ENCODE measurements around the gene MAP3K14.
A peak's percentile ranks its signal among the peaks of the same experiment; 100 is the strongest.

The MAP3K14 gene

DNA sequence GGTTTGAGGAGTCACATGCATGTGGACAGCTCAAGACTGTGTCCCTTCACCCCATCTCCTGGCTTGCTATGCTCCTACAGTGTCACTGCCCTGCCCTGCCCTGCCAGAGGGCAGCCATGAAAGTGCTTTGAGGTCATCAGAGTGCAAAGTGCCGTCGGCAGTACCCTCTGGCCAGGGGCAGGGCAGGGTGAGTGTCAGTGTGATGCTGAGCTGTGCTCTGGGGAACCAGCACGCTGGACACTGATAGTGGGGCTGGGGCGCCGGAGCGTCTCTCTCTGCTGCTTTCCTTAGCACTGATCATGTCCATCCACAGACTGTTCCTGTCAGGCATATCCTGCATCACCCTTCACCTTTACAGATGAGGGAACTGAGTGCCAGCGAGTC, 53.4 kb downstream of the MAP3K14 start:
- Histone ChIP-seq H3K27ac (ENCODE audit: low read depth, low read length) (no peak overlapping the region), H3K4me2 (ENCODE audit: low read depth, low read length, poor library complexity, severe bottlenecking) (no peak overlapping the region), H3K9me3 (ENCODE audit: insufficient read depth, low read length) (no peaks in the 10 kb centered on the region), H3K27me3 (ENCODE audit: low read length) (no peaks in the 10 kb centered on the region), H3K4me3 (ENCODE audit: insufficient read depth, low read length, poor library complexity, severe bottlenecking) (no peak overlapping the region), H3K79me2 (ENCODE audit: insufficient read depth, low read length) (no peaks in the 10 kb centered on the region), H3K9ac (ENCODE audit: low read length) (no peak overlapping the region), H3K36me3 (ENCODE audit: low read length) (no peaks in the 10 kb centered on the region), H3K9me2 (replicated peaks; ENCODE audit: insufficient read depth, low read length) (no peaks in the 10 kb centered on the region), H4K20me1 (ENCODE audit: low read depth, low read length) (no peaks in the 10 kb centered on the region), H2AFZ (ENCODE audit: low read depth, low read length, severe bottlenecking) (no peak overlapping the region), H3F3A (ENCODE audit: insufficient read depth) (peaks cover 2% of the 10 kb centered on the region; the same call in 1 of the 2 replicates)
- no peak for TF ChIP-seq EZH2phosphoT487 (conservative IDR thresholded peaks at IDR 0.05; ENCODE audit: low read length)

DNA sequence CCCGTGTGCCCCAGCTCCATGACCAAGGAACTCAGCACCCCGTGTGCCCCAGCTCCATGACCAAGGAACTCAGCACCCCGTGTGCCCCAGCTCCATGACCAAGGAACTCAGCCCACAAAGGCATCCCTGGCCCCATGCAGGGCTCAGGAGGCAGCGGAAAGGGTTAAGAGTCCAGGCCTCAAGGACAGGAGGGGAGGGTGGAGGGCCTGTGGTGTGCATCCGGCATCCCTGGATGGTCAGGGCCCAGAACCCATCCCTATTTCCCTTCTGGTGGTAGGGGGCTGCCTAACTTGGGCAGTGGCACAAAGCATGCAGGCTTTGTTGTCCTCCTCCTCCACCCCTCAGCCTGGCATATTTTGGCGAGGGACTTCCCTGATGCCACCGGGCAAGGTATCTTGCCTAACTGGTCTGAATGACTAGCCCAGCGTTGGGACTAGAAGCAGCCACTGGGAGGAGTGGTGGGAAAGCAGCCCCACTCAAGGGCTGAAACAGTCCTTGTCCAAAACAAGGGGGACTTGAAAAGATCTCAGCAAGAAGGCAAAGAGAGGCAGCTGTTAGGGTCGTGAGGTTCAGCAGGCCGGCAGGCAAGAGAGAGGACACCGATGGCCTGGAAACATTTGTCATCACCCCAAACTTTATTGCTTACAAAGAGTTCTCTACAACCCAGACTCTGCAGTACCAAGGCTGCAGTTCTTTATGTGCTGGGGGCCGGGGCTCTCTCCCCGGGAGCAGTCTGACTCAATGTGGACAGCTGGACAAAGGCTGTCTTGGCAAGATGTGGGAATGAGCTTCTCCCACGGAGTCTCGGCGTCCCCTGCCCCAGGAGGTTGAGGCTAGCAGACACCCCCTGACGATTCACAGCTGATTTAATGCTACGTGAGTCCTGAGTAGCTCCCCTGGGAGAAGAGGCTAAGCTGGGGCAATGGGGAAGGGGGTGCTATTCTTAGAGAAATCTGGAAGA, 54.0 kb downstream of the MAP3K14 start:
- Histone ChIP-seq H3K27me3 (ENCODE audit: low read length) (no peaks in the 10 kb centered on the region), H3K79me2 (ENCODE audit: insufficient read depth, low read length) (no peaks in the 10 kb centered on the region), H3K9me3 (ENCODE audit: insufficient read depth, low read length) (no peaks in the 10 kb centered on the region), H3K36me3 (ENCODE audit: low read length) (no peaks in the 10 kb centered on the region), H3K4me3 (ENCODE audit: insufficient read depth, low read length, poor library complexity, severe bottlenecking) (no peak overlapping the region), H4K20me1 (ENCODE audit: low read depth, low read length) (no peaks in the 10 kb centered on the region), H2AFZ (ENCODE audit: low read depth, low read length, severe bottlenecking) (no peak overlapping the region), H3F3A (ENCODE audit: insufficient read depth) (no peaks in the 10 kb centered on the region), H3K27ac (ENCODE audit: low read depth, low read length) (no peak overlapping the region), H3K9ac (ENCODE audit: low read length) (peak overlapping the region; percentile 51), H3K9me2 (replicated peaks; ENCODE audit: insufficient read depth, low read length) (no peaks in the 10 kb centered on the region), H3K4me2 (ENCODE audit: low read depth, low read length, poor library complexity, severe bottlenecking) (peak overlapping the region; percentile 60)
- no peak for TF ChIP-seq EZH2phosphoT487 (conservative IDR thresholded peaks at IDR 0.05; ENCODE audit: low read length)
- TF ChIP-seq, protein P1, sequence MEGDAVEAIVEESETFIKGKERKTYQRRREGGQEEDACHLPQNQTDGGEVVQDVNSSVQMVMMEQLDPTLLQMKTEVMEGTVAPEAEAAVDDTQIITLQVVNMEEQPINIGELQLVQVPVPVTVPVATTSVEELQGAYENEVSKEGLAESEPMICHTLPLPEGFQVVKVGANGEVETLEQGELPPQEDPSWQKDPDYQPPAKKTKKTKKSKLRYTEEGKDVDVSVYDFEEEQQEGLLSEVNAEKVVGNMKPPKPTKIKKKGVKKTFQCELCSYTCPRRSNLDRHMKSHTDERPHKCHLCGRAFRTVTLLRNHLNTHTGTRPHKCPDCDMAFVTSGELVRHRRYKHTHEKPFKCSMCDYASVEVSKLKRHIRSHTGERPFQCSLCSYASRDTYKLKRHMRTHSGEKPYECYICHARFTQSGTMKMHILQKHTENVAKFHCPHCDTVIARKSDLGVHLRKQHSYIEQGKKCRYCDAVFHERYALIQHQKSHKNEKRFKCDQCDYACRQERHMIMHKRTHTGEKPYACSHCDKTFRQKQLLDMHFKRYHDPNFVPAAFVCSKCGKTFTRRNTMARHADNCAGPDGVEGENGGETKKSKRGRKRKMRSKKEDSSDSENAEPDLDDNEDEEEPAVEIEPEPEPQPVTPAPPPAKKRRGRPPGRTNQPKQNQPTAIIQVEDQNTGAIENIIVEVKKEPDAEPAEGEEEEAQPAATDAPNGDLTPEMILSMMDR (IDR thresholded peaks at IDR 0.05; ENCODE audit: insufficient read depth, low read length, poor library complexity, severe bottlenecking) = no peak

DNA sequence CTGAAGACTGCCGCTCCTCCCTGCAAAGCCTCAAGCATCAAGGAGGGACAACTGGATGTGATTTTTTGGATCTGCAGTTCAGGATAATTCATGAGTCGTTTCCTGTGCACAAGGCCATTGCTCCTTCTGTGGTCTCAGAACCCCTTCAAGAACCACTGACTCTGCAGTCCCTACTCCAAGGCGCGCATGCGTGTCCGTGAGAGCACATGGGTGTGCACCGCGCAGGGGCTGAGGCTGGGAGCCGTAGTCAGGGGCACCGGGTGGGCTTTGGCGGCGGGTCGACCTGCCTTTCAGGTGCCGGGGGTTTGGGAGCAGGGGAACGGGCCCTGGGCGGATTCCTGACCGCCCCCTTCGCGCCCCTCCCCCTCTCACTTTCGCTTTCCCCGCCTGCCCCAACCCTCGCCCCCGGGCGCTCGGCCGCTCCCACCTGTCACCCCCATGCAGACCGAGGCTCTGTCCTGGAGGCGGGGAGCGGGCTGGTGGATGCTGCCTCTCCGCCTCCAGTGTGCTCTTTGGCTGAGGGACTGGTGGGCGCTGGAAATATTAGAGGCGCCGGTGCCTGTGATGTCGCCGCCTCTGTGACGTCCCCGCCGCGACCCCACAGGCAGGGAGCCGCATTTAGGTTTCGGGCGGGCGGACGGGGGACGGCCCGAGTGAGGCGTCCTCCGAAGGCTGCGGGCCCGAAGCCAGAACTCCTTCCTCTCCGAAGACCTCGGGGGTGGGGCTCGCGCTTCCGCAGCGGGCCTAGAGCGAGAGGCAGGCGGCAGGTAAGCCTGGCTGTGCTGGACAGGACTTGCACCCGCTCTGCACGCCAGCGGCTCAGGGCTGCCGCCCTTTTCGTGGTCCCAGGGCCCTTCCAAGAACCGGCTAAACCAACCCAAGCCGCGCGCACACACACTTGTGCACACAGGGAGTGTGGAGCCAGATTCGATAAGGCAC, 55.0 kb downstream of the MAP3K14 start, which contains the start of gene SPATA32:
Gene SPATA32 (minus strand): TSS at position 518 of the 939 bp plus-strand sequence. CDS start 78 bp downstream, at position 440.
- Histone ChIP-seq H3K9ac (ENCODE audit: low read length) (peak within 1 kb of the TSS; percentile 51), H3K79me2 (ENCODE audit: insufficient read depth, low read length) (no peaks in the 10 kb centered on the region), H4K20me1 (ENCODE audit: low read depth, low read length) (no peaks in the 10 kb centered on the region), H2AFZ (ENCODE audit: low read depth, low read length, severe bottlenecking) (peak within 1 kb of the TSS; percentile 34), H3F3A (ENCODE audit: insufficient read depth) (no peaks in the 10 kb centered on the region), H3K4me3 (ENCODE audit: insufficient read depth, low read length, poor library complexity, severe bottlenecking) (peak within 1 kb of the TSS; percentile 41), H3K9me2 (replicated peaks; ENCODE audit: insufficient read depth, low read length) (no peaks in the 10 kb centered on the region), H3K27ac (ENCODE audit: low read depth, low read length) (no peak within 1 kb of the TSS), H3K9me3 (ENCODE audit: insufficient read depth, low read length) (no peaks in the 10 kb centered on the region), H3K4me2 (ENCODE audit: low read depth, low read length, poor library complexity, severe bottlenecking) (peak within 1 kb of the TSS; percentile 60), H3K36me3 (ENCODE audit: low read length) (no peaks in the 10 kb centered on the region), H3K27me3 (ENCODE audit: low read length) (no peaks in the 10 kb centered on the region)
- TF ChIP-seq, protein P1 (IDR thresholded peaks at IDR 0.05; ENCODE audit: insufficient read depth, low read length, poor library complexity, severe bottlenecking) = no peak
- no peak for TF ChIP-seq EZH2phosphoT487 (conservative IDR thresholded peaks at IDR 0.05; ENCODE audit: low read length)
